ENCODE measurements around the gene LRP1. TPM values are rescaled to one million over a fixed set of nuclear protein-coding genes. Genes with fewer than 3 reads are reported as not detected.

The LRP1 gene
- total and polyA plus RNA-seq, 2 of the 13 experiments (the other 11 are each of a cell fraction or from before 2014, with no cell fraction given), result 14.7 to 30.8 TPM

DNA sequence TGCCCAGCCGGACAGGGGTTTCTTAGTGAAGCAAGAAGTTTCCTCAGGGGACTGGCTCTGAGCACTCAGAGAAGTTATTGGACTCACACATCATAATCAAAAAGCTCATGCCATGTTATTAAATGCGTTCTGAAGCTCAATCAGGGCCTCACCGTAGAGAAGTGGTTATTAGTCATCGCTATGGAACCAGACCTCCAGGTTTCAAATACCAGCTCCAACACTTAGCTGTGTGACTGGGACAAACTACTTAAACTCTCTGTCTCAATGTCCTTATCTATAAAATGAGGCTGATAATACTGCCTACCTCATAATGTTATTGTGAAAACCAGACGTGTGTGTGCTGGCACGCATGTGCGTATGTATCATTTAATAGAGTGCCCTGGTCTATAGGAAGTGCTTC is 24.4 kb upstream of the LRP1 start:
- Histone ChIP-seq H3K36me3 (replicated peaks in 1 of 2; ENCODE audit: control insufficient read depth in 1 of 2, insufficient read depth in 2 of 2, low read length in 2 of 2) (peaks cover 11 to 16% of the 10 kb centered on the region in 2 experiments; a peak in 4 of 5 replicates), H3K4me3 (replicated peaks in 1 of 3; ENCODE audit: insufficient read depth in 1 of 3, low read depth in 2 of 3, low read length in 3 of 3) (no peak overlapping the region), H3K4me2 (ENCODE audit: low read depth, low read length) (no peak overlapping the region), H3K9ac (ENCODE audit: insufficient read depth, low read depth, low read length) (no peak overlapping the region), H3K27me3 (ENCODE audit: control insufficient read depth in 1 of 2, insufficient read depth in 2 of 2, low read length in 2 of 2) (no peaks in the 10 kb centered on the region), H2AFZ (ENCODE audit: low read length) (no peak overlapping the region), H3K4me1 (ENCODE audit: insufficient read depth, low read length) (peaks cover 46% of the 10 kb centered on the region), H3K79me2 (ENCODE audit: insufficient read depth, low read length) (no peaks in the 10 kb centered on the region), H3K9me3 (ENCODE audit: low read length) (no peaks in the 10 kb centered on the region), H4K20me1 (ENCODE audit: insufficient read depth, low read length) (no peaks in the 10 kb centered on the region), H3K27ac (ENCODE audit: extremely low read length, insufficient read depth, low read length) (no peak overlapping the region)
- no peak for DNase-seq (ENCODE audit: low spot score)
- WGBS (ENCODE audit: low lambda C conversion rate), result 99% methylated on average over 6 of the region's 7 CpGs
- CTCF ChIA-PET (ENCODE audit: low intra/inter-chr PET ratio, low total read pairs), result no interaction called here
- FAIRE-seq, result no peak
- BruUV-seq (replicated peaks), result no TSS peak
- no peak for ATAC-seq
- in situ Hi-C loops (cut with HindIII; ENCODE audit: extremely low pct_ligation_motif_present, low pct_unique_long_range_greater_than_20kb), result no loop called here
- TF ChIP-seq NFRKB (IDR thresholded peaks at IDR 0.05) (no peak), KDM1A (CRISPR knock-in tag; IDR thresholded peaks at IDR 0.05) (no peak), KDM6A (CRISPR knock-in tag; IDR thresholded peaks at IDR 0.05; ENCODE audit: low read depth) (no peak)
- TF ChIP-seq, protein P1, sequence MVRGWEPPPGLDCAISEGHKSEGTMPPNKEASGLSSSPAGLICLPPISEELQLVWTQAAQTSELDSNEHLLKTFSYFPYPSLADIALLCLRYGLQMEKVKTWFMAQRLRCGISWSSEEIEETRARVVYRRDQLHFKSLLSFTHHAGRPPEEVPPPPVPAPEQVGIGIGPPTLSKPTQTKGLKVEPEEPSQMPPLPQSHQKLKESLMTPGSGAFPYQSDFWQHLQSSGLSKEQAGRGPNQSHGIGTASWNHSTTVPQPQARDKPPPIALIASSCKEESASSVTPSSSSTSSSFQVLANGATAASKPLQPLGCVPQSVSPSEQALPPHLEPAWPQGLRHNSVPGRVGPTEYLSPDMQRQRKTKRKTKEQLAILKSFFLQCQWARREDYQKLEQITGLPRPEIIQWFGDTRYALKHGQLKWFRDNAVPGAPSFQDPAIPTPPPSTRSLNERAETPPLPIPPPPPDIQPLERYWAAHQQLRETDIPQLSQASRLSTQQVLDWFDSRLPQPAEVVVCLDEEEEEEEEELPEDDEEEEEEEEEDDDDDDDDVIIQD (CRISPR knock-in tag; IDR thresholded peaks at IDR 0.05; ENCODE audit: low read depth), result no peak
- TF ChIP-seq, protein P2, sequence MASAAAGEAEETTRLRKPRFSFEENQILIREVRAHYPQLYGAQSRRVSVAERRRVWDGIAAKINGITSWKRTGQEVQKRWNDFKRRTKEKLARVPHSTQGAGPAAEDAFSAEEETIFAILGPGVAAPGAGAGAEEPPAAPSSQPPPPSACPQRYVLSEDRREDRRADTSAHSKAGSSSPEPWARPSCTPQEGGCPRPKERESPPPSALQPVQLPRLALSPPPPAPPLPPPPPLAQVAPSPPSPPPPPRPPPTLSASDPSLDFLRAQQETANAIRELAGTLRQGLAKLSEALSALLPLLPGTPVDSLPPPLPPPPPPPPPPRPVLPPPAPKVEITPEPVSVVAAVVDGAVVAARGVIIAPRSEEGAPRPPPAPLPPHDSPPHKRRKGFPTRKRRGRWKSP (CRISPR knock-in tag; IDR thresholded peaks at IDR 0.05), result no peak
- intact Hi-C loops (cut with micrococcal nuclease; ENCODE audit: unreplicated experiment), result no loop called here
- POLR2A ChIA-PET, result interaction anchor here (1.5 to 13.5 kb wide), 4 partner anchors 7 to 25 kb away, joined by 4 to 309 read pairs (median 58); partner anchors contain the start of genes LRP1, NAB2, NEMP1 and STAT6

DNA sequence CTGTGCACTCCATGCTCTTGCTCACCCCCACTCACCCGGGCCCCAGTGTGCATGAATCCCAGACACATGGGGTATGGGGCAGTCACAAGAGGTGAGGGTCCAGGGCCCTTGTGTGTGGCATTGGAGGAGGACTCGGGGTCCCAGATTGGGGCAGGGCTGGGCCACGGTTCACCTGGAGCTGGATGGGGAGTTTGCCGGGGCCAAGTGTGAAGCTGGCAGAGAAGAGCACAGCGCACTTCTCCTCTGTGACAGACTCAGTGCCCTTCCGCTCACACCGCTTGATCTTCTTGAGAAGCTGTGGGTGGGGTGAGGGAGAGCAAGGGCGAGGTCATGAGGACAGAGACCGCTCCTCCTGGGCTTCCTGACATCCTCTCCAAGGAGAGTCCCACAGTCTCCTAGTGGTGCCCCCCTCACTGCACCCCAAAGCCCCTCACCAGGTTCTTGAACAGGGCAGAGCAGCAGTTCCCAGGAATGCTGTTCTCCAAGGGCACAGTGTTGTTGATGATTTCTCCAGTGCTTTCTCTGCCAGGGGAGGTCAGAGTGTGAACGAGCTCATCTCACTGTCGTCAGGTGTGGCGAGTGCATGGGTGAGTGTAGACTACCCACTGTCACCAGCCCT is 23.9 kb upstream of the LRP1 start:
- ChIA-PET POLR2A (interaction anchor here (1.0 to 13.5 kb wide), 6 partner anchors 7 to 25 kb away, joined by 3 to 309 read pairs (median 6); partner anchors contain the start of genes LRP1, NAB2, NEMP1 and STAT6), CTCF (ENCODE audit: low intra/inter-chr PET ratio, low total read pairs) (no interaction called here)
- H3K79me2 ChIP-seq (ENCODE audit: insufficient read depth, low read length), result no peaks in the 10 kb centered on the region
- no peak for DNase-seq (ENCODE audit: low spot score)
- no peak overlapping the region for H3K27ac ChIP-seq (ENCODE audit: extremely low read length, insufficient read depth, low read length)
- H3K9ac ChIP-seq (ENCODE audit: insufficient read depth, low read depth, low read length), result no peak overlapping the region
- no peak overlapping the region for H3K4me3 ChIP-seq (replicated peaks in 1 of 3; ENCODE audit: insufficient read depth in 1 of 3, low read depth in 2 of 3, low read length in 3 of 3)
- no peaks in the 10 kb centered on the region for H3K9me3 ChIP-seq (ENCODE audit: low read length)
- no peak for ATAC-seq
- no peak overlapping the region for H3K4me2 ChIP-seq (ENCODE audit: low read depth, low read length)
- no peaks in the 10 kb centered on the region for H4K20me1 ChIP-seq (ENCODE audit: insufficient read depth, low read length)
- FAIRE-seq, result no peak
- BruUV-seq (replicated peaks), result no TSS peak
- intact Hi-C loops (cut with micrococcal nuclease; ENCODE audit: unreplicated experiment), result no loop called here
- H2AFZ ChIP-seq (ENCODE audit: low read length), result no peak overlapping the region
- no peaks in the 10 kb centered on the region for H3K27me3 ChIP-seq (ENCODE audit: control insufficient read depth in 1 of 2, insufficient read depth in 2 of 2, low read length in 2 of 2)
- H3K4me1 ChIP-seq (ENCODE audit: insufficient read depth, low read length), result peaks cover 48% of the 10 kb centered on the region
- H3K36me3 ChIP-seq (replicated peaks in 1 of 2; ENCODE audit: control insufficient read depth in 1 of 2, insufficient read depth in 2 of 2, low read length in 2 of 2), result peaks cover 11 to 16% of the 10 kb centered on the region in 2 experiments; a peak in 4 of 5 replicates
- in situ Hi-C loops (cut with HindIII; ENCODE audit: extremely low pct_ligation_motif_present, low pct_unique_long_range_greater_than_20kb), result no loop called here
- WGBS (ENCODE audit: low lambda C conversion rate), result 96% methylated on average over 12 of the region's 12 CpGs
- no peak for TF ChIP-seq ISL2 (CRISPR knock-in tag; IDR thresholded peaks at IDR 0.05)
- TF ChIP-seq, protein P3, sequence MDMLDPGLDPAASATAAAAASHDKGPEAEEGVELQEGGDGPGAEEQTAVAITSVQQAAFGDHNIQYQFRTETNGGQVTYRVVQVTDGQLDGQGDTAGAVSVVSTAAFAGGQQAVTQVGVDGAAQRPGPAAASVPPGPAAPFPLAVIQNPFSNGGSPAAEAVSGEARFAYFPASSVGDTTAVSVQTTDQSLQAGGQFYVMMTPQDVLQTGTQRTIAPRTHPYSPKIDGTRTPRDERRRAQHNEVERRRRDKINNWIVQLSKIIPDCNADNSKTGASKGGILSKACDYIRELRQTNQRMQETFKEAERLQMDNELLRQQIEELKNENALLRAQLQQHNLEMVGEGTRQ (IDR thresholded peaks at IDR 0.05; ENCODE audit: low read depth, low read length), result no peak
- TF ChIP-seq, protein P3 (CRISPR knock-in tag; IDR thresholded peaks at IDR 0.05; ENCODE audit: borderline replicate concordance), result no peak
- no peak for TF ChIP-seq ATM (IDR thresholded peaks at IDR 0.05; ENCODE audit: borderline replicate concordance)
- no peak for TF ChIP-seq ZMYM4 (CRISPR knock-in tag; IDR thresholded peaks at IDR 0.05)
- TF ChIP-seq FOXA1 (IDR thresholded peaks at IDR 0.05), result no peak
- no peak for TF ChIP-seq FOXA1 (CRISPR knock-in tag; IDR thresholded peaks at IDR 0.05)
- no peak for TF ChIP-seq TCF12 (IDR thresholded peaks at IDR 0.05)
- TF ChIP-seq TCF12 (CRISPR knock-in tag; IDR thresholded peaks at IDR 0.05), result no peak
- no peak for TF ChIP-seq EEA1 (CRISPR knock-in tag; IDR thresholded peaks at IDR 0.05; ENCODE audit: borderline replicate concordance)
- no peak for TF ChIP-seq PAF1 (CRISPR knock-in tag; IDR thresholded peaks at IDR 0.05)
- TF ChIP-seq HDAC2 (CRISPR knock-in tag; IDR thresholded peaks at IDR 0.05), result no peak

Measured in HepG2 (cell line).